Measurements from ENCODE around the gene TP53I13.

TP53I13 gene

DNA sequence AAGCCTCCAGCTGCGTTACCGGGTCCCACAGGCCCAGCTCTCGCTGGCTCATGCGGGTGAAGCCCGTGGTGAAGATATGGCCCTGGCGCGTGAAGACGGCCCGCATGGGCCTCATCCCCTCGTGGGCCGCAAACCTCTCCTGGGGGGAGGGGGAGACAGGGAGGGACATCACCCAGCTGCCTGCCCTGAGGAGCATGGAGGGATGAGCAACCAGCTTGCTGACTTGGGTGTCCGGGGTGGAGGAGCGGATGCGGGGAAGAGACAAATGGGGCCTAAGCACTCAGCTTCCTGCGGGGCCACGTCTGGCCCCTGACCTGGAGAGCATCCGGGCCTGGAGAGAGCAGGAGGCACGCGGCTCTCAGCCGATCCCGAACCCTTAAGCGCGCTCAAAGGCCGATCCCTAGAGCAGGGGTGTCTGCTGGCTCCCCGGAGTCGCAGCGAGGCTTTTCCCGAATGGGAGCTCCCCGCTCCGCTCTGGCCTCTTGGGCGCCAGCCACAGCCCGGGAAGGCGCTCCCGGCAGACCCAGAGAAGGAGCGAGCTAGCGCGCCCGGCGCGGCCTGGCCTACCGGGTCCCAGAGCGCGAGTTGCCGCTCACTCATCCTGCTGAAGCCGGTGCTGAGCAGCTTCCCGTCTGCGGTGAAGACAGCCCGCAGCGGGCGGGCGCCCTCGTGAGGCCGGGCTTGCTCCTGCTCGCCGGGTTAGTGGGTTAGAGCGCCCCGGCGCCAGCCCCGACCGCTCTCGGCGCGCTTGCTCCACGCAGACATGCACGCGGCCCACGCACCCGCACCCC lies 49.2 kb downstream of the TP53I13 start:
- peak; percentile 89 for DNase-seq

DNA sequence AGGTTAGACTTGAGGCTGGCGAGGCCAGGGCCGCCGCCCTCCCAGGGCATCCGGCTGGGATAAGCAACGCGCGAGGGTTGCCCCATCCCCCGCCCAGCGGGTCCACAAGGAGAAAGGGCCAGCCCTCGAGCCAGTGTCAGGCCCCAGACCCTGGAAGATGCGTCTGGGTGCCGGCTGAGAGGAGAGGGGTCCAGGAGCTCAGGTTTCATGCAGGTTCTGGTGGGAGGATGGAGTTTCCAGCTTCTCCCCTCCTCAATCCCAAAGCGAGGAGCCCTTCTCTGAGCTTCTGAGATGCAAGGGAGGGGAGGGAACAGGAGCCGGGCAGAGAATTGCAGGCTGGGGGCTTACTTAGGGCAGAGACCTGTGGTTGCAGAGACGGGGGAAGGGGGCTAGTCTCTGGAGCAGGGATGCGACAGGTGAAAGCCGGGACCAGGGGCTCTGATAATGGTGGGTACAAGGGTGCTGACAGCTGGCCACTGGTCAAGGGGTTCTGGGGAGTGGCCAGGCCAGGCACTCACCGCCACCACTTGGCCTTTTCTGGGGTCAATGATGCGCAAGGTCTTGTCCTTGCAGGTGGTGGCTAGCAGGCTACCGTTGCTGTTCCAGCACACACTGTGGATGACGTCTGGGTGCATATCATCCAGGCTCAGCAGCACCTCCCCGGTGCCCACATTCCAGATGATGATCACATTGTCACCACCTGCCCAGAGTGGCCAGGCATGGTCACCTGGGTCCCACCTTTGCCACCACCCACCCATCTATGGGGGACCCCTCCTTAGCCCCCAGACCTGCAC lies 50.0 kb downstream of the TP53I13 start:
- DNase-seq: no peak

DNA sequence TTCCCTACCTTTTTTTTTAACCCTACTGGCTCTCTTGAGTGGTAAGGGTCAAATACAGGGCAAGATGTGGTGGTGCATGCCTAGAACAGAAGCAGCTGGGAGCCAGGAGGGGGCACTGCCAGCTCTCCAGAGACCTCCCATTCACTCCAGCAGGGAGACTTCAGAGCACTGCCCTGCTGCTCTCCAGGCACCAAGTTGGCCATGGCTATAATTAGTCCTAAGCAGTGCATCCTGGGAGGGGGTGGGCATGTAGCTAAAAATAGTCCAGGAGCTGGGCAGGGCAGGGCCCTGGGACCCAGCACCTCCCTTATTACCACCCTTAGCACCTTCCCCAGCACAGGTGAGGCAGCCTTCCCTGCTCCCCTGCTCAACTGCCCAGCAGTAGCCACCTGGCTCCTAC lies 50.8 kb downstream of the TP53I13 start:
- no peak for DNase-seq

DNA sequence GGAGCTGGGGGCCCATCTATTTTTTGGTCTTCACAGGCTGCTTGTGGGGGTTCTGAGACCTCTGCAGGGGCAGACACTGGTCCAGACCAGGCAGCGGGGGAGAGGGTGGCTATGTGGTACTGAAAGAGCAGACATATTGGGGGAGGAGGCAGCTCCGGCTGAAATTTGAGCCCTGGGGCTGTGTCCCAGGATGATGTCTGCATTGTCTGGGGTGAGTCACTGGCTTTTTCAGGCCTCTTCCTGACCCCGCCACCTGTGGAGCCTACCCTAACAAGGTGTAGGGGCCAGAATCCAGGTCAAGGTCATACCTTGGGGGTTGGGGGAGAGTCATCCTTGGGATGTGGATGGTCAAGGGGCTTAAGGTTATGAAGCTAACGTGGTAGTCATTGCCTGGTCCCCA lies 51.8 kb downstream of the TP53I13 start:
- no peak for DNase-seq

DNA sequence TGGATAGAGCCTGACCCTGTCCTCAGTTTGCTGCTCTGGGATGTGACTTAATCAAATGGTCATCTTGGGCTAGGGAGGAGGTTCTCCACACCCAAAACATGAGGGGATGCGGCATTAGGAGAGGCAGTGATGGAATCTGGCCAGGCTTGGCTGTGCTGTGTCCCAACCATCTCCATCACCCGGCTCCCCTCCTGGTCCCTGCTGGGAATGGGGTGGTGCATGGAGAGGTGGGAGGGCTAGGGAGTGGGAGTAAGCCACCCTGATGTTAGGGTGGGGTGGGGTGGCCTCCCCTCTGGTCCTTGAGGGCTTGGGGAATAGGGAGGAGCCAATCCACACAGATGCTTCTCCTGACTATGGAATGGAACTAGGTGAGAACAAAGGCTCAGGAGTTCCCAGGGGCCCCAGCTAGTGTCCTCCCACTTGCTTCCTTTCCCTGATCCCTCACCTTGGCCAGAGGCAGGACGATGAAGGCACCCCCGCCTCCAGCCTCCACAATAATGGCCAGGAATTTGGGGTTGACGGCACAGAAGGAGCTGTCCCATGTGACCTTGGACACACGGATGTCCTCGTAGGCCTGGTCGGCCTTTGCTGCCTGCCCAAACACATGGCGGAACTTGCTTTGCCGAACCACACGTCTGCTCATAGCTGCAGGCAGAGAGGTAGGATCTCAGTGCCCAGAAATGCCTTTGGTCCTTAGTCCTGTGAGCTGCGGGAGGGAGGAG lies 52.4 kb downstream of the TP53I13 start:
- DNase-seq: no peak

DNA sequence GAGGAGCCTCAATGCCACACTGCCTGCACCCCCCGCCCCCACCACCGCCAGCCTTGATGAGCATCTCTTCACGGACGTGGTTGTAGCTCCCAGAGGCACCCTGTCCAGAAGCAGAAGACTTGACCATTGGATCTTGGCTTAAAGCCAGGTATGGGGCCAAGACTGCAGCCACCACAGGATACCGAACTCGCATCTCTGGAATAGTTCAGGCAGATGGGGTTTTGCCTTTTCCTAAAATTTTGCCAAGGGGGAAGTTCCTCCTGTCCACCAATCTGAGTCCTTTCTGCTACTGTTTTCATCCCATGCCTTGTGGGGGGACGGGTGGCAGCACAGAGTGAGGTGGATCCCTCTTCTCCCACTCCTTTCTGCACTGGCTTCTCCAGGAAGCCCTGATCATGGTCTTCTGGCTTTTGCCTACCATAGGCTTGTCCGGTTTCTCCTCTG lies 53.3 kb downstream of the TP53I13 start:
- DNase-seq: no peak

Data from activated CD4-positive, alpha-beta T cell treated with anti-CD3 and anti-CD28 coated beads, Interleukin-2, amount 50 U/mL, for 1 hour (primary cell).